GM23248 (cell line): ENCODE measurements around the gene C20orf202.

Experiments used
- EZH2 ChIP-seq: fragments of 200-600 bp; sonication (generic); IDR thresholded peaks from 2 replicates; pipeline ENCODE4 v1.6.1; 2018; ENCODE audit warnings: antibody characterized with exemption, mild to moderate bottlenecking; ENCODE audit not compliant: insufficient read depth, poor library complexity, severe bottlenecking
- EZH2phosphoT487 ChIP-seq: fragments of 200-600 bp; sonication (generic); IDR thresholded peaks from 2 replicates; pipeline ENCODE4 v1.6.1; 2018; ENCODE audit warnings: antibody characterized with exemption, moderate library complexity, mild to moderate bottlenecking, low read depth; ENCODE audit not compliant: insufficient read depth

GRCh38 chr20:1198751-1199150 lies 4.5 kb upstream of the C20orf202 start:
- TF ChIP-seq EZH2: no peak
- TF ChIP-seq EZH2phosphoT487: no peak
